Karpas-422 (cell line): Measurements from ENCODE around the gene PDZD2. TPM values are rescaled to one million over a fixed set of nuclear protein-coding genes. Genes with fewer than 3 reads are reported as not detected.

Experiments used
- DNase-seq: peaks from one replicate; pipeline ENCODE4 v3.0.0-alpha.2; 2015
- H2AFZ ChIP-seq: fragments of 200-600 bp; sonication (generic); 2 replicates; pipeline ENCODE4 v1.6.1; 2014; ENCODE audit warnings: antibody characterized with exemption, low read length, mixed read lengths
- H3K27ac ChIP-seq: fragments of 200-600 bp; sonication (generic); 2 replicates; pipeline ENCODE4 v1.5.1; 2014; ENCODE audit warnings: mild to moderate bottlenecking, low read length, moderate library complexity
- H3K27me3 ChIP-seq: fragments of 200-600 bp; sonication (generic); 2 replicates; pipeline ENCODE4 v1.6.1; 2014; ENCODE audit warnings: low read length, mixed read lengths
- H3K36me3 ChIP-seq: fragments of 200-600 bp; sonication (generic); 2 replicates; pipeline ENCODE4 v1.6.1; 2014; ENCODE audit warnings: low read length, mixed read lengths; ENCODE audit not compliant: insufficient read depth
- H3K4me1 ChIP-seq: fragments of 200-600 bp; sonication (generic); 2 replicates; pipeline ENCODE4 v1.6.1; 2014; ENCODE audit warnings: mild to moderate bottlenecking, low read length, mixed read lengths
- H3K4me2 ChIP-seq: fragments of 200-600 bp; sonication (generic); 2 replicates; pipeline ENCODE4 v1.6.1; 2014; ENCODE audit warnings: low read length, low read depth, mild to moderate bottlenecking; ENCODE audit not compliant: poor library complexity, severe bottlenecking
- H3K4me3 ChIP-seq: fragments of 200-600 bp; sonication (generic); 2 replicates; pipeline ENCODE4 v1.5.1; 2014; ENCODE audit warnings: mild to moderate bottlenecking, antibody characterized with exemption, low read length, mixed read lengths
- H3K79me2 ChIP-seq: fragments of 200-600 bp; sonication (generic); 2 replicates; pipeline ENCODE4 v1.6.1; 2014; ENCODE audit warnings: mild to moderate bottlenecking, low read length, mixed read lengths
- H3K9ac ChIP-seq: fragments of 200-600 bp; sonication (generic); 2 replicates; pipeline ENCODE4 v1.6.0; 2014; ENCODE audit warnings: low read length
- H3K9me2 ChIP-seq: fragments of 200-600 bp; sonication (generic), shearing (Covaris generic); replicated peaks from 2 replicates; pipeline ENCODE4 v1.6.0; 2014; ENCODE audit warnings: mild to moderate bottlenecking, low read length, moderate library complexity; ENCODE audit not compliant: insufficient read depth
- H3K9me3 ChIP-seq: fragments of 300-700, 200-600 bp; sonication (generic); 2 replicates; pipeline ENCODE4 v1.6.1; 2014; ENCODE audit warnings: low read length, mixed read lengths
- H4K20me1 ChIP-seq: fragments of 200-600 bp; sonication (generic); 2 replicates; pipeline ENCODE4 v1.6.1; 2014; ENCODE audit warnings: mild to moderate bottlenecking, antibody characterized with exemption, low read length, low read depth; ENCODE audit not compliant: insufficient read depth
- total RNA-seq: library from RNA; depleted of rRNA; stranded (reverse); fragments of >200 nt; shearing (Covaris generic); gene quantifications from 2 replicates; pipeline ENCODE4 v1.2.3, GENCODE V29; 2014; ENCODE audit warnings: low replicate concordance

The PDZD2 gene
- total RNA-seq, 1 experiment from 2014 or later = not detected

DNA sequence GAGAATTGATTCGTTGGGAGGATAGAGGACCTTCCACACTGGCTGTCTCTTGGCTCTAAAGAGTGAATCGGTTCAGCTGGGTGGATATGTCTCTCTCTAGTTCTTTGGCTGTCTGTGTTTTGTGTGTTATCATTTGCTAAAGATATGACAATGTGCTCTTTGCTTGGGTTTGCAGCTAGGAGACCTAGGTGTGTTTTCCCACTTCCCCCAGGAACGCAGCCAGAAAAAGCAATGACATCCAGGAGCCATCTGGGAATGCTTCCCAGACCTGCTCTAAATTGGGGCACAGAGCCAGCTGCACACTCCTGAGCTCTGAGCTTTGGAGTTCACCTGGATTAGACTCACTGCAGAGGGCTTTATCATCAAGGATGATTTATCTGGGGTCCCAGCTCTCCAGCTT is 12.8 kb upstream of the PDZD2 start:
- Histone ChIP-seq H3K4me1 (no peaks in the 10 kb centered on the region), H3K9ac (no peak overlapping the region), H3K9me3 (no peaks in the 10 kb centered on the region), H3K27me3 (no peaks in the 10 kb centered on the region), H4K20me1 (no peaks in the 10 kb centered on the region), H3K9me2 (no peaks in the 10 kb centered on the region), H3K79me2 (no peaks in the 10 kb centered on the region), H3K4me3 (no peak overlapping the region), H2AFZ (no peak overlapping the region), H3K4me2 (no peak overlapping the region), H3K27ac (no peak overlapping the region), H3K36me3 (no peaks in the 10 kb centered on the region)
- no peak for DNase-seq

DNA sequence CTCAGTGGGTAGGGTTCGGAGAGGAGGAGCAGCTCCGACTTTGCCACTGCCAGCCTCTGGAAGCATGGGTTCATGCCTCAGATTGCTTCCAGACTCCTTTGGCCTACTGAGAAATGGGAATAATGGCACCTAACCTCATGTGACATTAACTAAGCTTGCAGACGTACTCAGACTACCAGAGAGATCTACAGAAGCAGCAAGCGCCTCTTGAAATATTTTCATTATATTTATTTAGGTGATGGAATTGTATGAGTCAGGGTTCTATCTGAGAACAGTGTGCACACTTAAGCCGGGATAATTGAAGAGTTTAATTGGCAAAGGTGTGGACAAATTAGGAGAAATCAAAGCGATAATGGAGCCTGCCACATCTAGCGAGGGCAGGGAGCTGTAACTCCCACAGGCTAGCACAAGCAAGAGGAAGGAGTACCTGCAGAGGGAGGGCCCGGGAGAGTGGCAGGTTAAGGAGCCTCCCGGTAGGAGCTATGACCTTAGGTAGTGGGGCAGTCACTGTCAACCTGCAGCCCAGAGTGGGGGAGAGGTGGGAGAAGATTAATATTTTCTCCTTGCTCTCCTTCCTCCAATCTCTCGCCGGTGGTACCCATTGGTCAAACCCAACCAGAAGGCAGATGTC is 12.2 kb upstream of the PDZD2 start:
- Histone ChIP-seq H3K79me2 (no peaks in the 10 kb centered on the region), H4K20me1 (no peaks in the 10 kb centered on the region), H3K9me2 (no peaks in the 10 kb centered on the region), H3K27me3 (no peaks in the 10 kb centered on the region), H3K9me3 (no peaks in the 10 kb centered on the region), H3K36me3 (no peaks in the 10 kb centered on the region), H3K4me2 (no peak overlapping the region), H3K9ac (no peak overlapping the region), H2AFZ (no peak overlapping the region), H3K4me1 (no peaks in the 10 kb centered on the region), H3K4me3 (no peak overlapping the region), H3K27ac (no peak overlapping the region)
- no peak for DNase-seq

DNA sequence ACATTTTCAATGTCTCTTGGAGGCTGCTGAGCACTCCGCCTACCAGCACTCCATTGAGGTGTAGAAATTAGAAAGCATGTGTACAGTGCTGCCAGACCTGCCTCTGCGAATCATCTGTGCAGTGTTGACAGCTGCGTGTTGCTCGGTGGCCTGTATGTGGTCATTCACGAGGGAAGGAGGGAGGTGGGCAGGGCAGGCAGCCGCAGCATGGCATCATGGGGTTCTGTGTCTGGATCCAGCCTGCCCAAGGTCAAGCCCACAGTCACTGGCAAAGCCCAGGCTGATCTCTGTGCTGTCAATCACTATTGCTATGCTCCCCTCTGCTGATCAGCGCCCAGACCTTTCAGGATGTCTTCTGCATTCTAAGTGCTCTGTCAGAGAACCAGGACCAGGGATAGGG is 8.0 kb upstream of the PDZD2 start:
- no peak for DNase-seq
- Histone ChIP-seq H4K20me1 (no peaks in the 10 kb centered on the region), H3K79me2 (no peaks in the 10 kb centered on the region), H3K4me1 (no peaks in the 10 kb centered on the region), H3K9me2 (no peaks in the 10 kb centered on the region), H3K4me2 (no peak overlapping the region), H3K9me3 (no peaks in the 10 kb centered on the region), H3K9ac (no peak overlapping the region), H3K4me3 (no peak overlapping the region), H2AFZ (no peak overlapping the region), H3K27ac (no peak overlapping the region), H3K36me3 (no peaks in the 10 kb centered on the region), H3K27me3 (no peaks in the 10 kb centered on the region)

DNA sequence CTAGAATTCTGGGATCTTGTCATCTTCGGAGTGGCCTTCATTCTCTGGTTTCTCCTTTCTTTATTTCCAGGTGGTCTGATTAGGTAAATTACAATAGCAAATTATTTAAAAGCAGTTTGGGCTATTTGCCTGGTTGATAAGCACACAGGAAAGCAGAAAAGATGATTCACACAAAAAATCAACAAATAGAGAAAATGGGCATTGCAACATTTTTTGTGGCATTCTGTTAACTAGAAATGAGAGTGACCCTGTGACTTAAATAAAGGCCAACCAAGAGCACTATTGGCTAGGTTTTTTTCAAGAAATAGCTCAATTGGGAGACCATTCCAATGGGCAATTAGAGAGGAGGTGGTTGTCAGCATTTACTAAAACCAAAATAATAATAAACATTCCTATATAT is 6.5 kb upstream of the PDZD2 start:
- no peak overlapping the region for H3K4me2 ChIP-seq
- no peak for DNase-seq
- no peaks in the 10 kb centered on the region for H3K4me1 ChIP-seq
- no peaks in the 10 kb centered on the region for H3K9me3 ChIP-seq
- no peak overlapping the region for H3K9ac ChIP-seq
- no peaks in the 10 kb centered on the region for H4K20me1 ChIP-seq
- H3K36me3 ChIP-seq = no peaks in the 10 kb centered on the region
- H3K27me3 ChIP-seq = no peaks in the 10 kb centered on the region
- H3K4me3 ChIP-seq = no peak overlapping the region
- no peak overlapping the region for H3K27ac ChIP-seq
- H3K9me2 ChIP-seq = no peaks in the 10 kb centered on the region
- H3K79me2 ChIP-seq = no peaks in the 10 kb centered on the region
- H2AFZ ChIP-seq = no peak overlapping the region

DNA sequence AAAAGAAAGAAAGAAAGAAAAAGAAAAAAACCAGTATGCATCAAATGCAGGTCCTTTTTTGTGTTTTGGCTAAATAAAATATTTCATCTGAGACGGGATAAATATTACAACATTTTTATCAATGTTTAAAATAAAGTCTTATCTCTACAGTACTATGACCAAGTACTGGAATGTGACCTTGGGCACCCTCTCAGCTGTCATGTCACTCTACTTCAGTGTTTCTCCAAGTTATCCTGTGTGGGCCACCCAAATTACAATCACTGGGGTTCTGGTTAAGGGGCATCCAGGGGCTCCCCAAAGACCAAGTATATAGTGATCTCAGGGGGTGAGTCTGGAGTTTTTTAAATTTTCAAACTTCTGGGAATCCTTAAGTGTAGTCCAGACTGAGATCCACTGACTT is 3.5 kb upstream of the PDZD2 start:
- H3K79me2 ChIP-seq = no peaks in the 10 kb centered on the region
- DNase-seq = no peak
- peaks cover 6% of the 10 kb centered on the region for H3K4me1 ChIP-seq
- H3K9me3 ChIP-seq = no peaks in the 10 kb centered on the region
- no peak overlapping the region for H3K27ac ChIP-seq
- H3K4me2 ChIP-seq = no peak overlapping the region
- no peak overlapping the region for H3K4me3 ChIP-seq
- no peaks in the 10 kb centered on the region for H3K36me3 ChIP-seq
- H2AFZ ChIP-seq = no peak overlapping the region
- H3K9ac ChIP-seq = no peak overlapping the region
- H3K9me2 ChIP-seq = no peaks in the 10 kb centered on the region
- no peaks in the 10 kb centered on the region for H4K20me1 ChIP-seq
- no peaks in the 10 kb centered on the region for H3K27me3 ChIP-seq

DNA sequence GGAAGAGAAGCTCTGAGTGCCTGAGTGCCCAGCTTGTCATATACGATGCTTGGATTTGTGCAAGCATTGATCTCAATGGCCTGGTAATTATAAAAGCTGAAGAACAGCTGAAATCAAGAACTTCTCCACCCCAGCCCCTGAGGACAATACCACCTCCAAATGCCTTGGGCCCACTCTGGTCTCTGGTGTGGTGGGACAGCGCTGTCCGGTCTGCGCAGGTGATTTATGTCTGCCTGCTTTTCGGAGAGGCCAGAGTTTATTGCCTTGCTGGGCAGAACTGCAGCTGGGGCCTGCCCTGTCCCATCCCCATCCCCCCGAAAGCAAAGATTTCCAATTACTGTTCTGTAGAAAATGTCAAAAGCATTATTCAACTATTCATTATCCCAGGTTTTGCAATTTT is 1.1 kb upstream of the PDZD2 start:
- no peak overlapping the region for H3K4me2 ChIP-seq
- H3K9me2 ChIP-seq = no peaks in the 10 kb centered on the region
- H3K4me3 ChIP-seq = no peak overlapping the region
- H3K4me1 ChIP-seq = peaks cover 6% of the 10 kb centered on the region
- H3K9ac ChIP-seq = no peak overlapping the region
- H2AFZ ChIP-seq = no peak overlapping the region
- H3K36me3 ChIP-seq = no peaks in the 10 kb centered on the region
- no peaks in the 10 kb centered on the region for H4K20me1 ChIP-seq
- no peaks in the 10 kb centered on the region for H3K9me3 ChIP-seq
- no peak overlapping the region for H3K27ac ChIP-seq
- no peaks in the 10 kb centered on the region for H3K27me3 ChIP-seq
- DNase-seq = no peak
- no peaks in the 10 kb centered on the region for H3K79me2 ChIP-seq

DNA sequence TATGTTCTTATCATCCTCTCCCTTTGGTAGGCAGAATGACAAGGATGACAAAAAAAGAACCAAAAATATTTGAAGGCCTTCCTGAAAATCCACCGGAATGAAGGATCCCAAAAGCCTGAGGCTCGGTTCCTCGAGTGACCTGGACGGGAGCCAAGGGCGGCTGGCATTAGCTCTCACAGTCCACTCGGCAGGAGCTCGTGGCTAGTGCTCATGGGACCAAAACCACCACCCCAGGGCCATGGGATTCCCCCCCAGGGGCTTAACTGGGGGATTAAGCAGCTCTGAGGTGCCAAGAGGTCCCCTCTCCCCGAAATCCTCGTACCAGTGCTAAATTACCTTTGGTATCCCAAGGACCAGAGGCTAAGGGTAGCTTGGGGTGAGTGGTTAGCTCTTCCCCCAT is 586 bp upstream of the PDZD2 start:
- Histone ChIP-seq H3K4me2 (peak overlapping the region; percentile 75), H3K4me1 (peaks cover 6% of the 10 kb centered on the region), H3K27ac (no peak overlapping the region), H3K36me3 (no peaks in the 10 kb centered on the region), H3K79me2 (no peaks in the 10 kb centered on the region), H2AFZ (peak overlapping the region; percentile 95), H3K9me3 (no peaks in the 10 kb centered on the region), H3K27me3 (no peaks in the 10 kb centered on the region), H4K20me1 (no peaks in the 10 kb centered on the region), H3K9me2 (no peaks in the 10 kb centered on the region), H3K4me3 (peak overlapping the region; percentile 72), H3K9ac (peak overlapping the region; percentile 58)
- no peak for DNase-seq

DNA sequence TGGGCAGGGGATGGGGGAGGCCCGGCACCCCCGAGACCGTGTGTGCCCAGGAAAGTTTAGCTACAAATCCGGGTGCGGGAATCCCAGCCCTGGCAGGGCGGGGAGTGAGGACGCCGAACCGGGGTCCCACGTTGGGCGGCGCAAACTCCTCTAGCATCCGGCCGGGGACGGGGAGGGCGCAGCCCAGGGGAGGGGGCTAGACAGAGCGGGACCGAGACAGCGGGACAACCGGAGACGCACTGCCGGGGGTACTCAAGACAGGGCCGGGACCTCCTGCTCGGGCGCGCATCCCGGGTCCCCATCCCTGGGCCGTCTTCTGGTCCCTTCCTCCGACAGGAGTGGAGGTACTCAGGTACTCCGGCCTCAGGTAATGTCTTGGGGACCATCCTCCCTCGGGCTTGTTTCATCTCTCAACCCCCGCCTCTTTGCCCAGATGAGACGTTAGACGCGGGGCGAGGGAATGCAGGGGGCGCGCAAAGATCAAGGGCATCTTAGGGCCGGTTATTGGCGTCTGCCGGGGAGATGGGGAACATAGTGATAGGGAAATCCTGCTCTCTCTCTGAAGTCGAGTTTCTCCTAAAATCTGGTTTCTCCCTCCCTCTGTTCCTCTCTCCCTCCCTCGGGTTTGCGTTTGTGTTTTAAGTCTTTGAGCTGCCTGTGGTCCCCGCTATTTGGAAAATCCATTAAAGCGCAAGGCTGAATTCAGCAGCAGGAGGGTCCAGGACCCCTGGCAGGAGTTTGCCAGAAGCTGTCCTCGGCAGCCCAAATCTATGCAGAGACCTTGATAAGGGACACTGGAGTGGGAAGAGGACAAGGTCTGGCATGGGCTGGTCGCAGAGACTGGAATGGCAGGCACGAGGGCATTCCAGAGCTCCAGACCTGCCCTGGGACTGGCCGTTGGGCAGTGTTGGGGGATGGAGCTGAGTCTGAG is 815 bp downstream of the PDZD2 start:
- Histone ChIP-seq H3K27me3 (no peaks in the 10 kb centered on the region), H3K4me2 (no peak overlapping the region), H3K9me2 (no peaks in the 10 kb centered on the region), H3K9ac (no peak overlapping the region), H3K79me2 (no peaks in the 10 kb centered on the region), H3K9me3 (no peaks in the 10 kb centered on the region), H2AFZ (no peak overlapping the region), H3K4me3 (no peak overlapping the region), H4K20me1 (no peaks in the 10 kb centered on the region), H3K36me3 (no peaks in the 10 kb centered on the region), H3K27ac (no peak overlapping the region), H3K4me1 (peaks cover 6% of the 10 kb centered on the region)
- DNase-seq = no peak
